Stimulated activated CD4-positive, alpha-beta T cell treated with anti-CD3 and anti-CD28 coated beads, Interleukin-15, amount 100 ng/mL, for 48 hours (primary cell): Measurements from ENCODE around the gene ALK.

ENCODE experiments used
- DNase-seq, 2 donors: peaks; one replicate each; pipeline ENCODE4 v3.0.0-alpha.2; 2020; ENCODE audit warnings: low read depth in 2 of 2

The ALK gene

GRCh38 chr2:29224693-29225551 is 696.5 kb downstream of the ALK start:
- DNase-seq, result no peak

- DNase-seq, result no peak
These were observed 697.3 kb downstream of the ALK start for GRCh38 chr2:29223851-29224692.

GRCh38 chr2:29223257-29223656 is 698.1 kb downstream of the ALK start:
- DNase-seq, result no peak

- no peak for DNase-seq
These were observed 698.8 kb downstream of the ALK start for GRCh38 chr2:29222381-29223179.

GRCh38 chr2:29220506-29221270 is 700.7 kb downstream of the ALK start:
- DNase-seq, result no peak

- no peak for DNase-seq
These were observed 702.0 kb downstream of the ALK start for GRCh38 chr2:29219374-29219773.

GRCh38 chr2:29218550-29219125 is 702.7 kb downstream of the ALK start:
- no peak for DNase-seq

GRCh38 chr2:29218071-29218470 is 703.3 kb downstream of the ALK start:
- no peak for DNase-seq

- DNase-seq, result no peak
These were observed 704.8 kb downstream of the ALK start for GRCh38 chr2:29216609-29216909.

- DNase-seq, result no peak
These were observed 705.4 kb downstream of the ALK start for GRCh38 chr2:29215739-29216608.

- DNase-seq, result no peak
These were observed 706.3 kb downstream of the ALK start for GRCh38 chr2:29215073-29215472.

GRCh38 chr2:29213888-29214291 is 707.5 kb downstream of the ALK start:
- DNase-seq, result no peak

- no peak for DNase-seq
These were observed 709.4 kb downstream of the ALK start for GRCh38 chr2:29212009-29212408.

GRCh38 chr2:29209551-29209950 is 711.8 kb downstream of the ALK start:
- DNase-seq, result no peak

GRCh38 chr2:29207352-29208148 is 713.8 kb downstream of the ALK start:
- no peak for DNase-seq

GRCh38 chr2:29206941-29207340 is 714.4 kb downstream of the ALK start:
- no peak for DNase-seq

- no peak for DNase-seq
These were observed 718.4 kb downstream of the ALK start for GRCh38 chr2:29202819-29203495.

- DNase-seq, result no peak
These were observed 719.4 kb downstream of the ALK start for GRCh38 chr2:29201979-29202378.
